GM19455 (cell line): ENCODE measurements around the gene B3GNT5.

Experiments
- ATAC-seq: cut with Tn5 transposase; IDR thresholded peaks from one replicate; pipeline ENCODE4 v1.9.1; 2021; ENCODE audit not compliant: unreplicated experiment

Gene B3GNT5

GRCh38 chr3:183317886-183318865 lies 65.1 kb downstream of the B3GNT5 start:
- ATAC-seq = no peak

DNA sequence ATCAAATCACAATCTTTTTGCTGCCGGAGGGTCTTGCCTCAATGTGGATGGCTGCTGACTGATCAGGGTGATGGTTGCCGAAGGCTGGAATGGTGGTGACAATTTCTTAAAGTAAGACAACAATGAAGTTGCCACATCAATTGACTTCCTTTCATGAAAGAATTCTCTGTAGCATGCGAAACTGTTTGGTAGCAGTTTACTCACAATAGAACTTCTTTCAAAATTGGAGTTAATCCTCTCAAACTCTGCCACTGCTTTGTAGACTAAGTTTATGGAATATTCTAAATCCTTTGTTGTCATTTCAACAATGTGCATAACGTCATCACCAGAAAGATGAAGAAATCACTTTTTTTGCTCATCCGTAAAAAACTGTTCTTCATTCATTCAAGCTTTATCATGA lies 65.8 kb downstream of the B3GNT5 start:
- no peak for ATAC-seq

DNA sequence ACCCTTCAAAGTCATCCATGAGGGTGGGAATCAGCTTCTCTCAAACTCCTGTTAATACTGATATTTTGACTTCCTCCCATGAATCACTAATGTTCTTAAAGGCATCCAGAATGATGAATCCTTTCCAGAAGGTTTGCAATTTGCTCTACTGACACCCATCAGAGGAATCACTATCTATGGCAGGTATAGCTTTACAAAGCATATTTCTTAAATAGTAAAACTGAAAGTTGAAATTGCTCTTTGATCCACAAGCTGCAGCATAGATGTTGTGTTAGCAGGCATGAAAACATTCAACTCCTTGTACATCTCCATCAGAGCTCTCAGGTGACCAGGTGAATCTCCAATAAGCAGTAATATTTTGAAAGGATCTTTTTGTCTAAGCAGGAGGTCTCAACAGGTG lies 66.3 kb downstream of the B3GNT5 start:
- no peak for ATAC-seq
